Trophoblast cell (in vitro differentiated cells and primary cell): ENCODE data around the gene ADRM1.

Experiments used
- DNase-seq, 2 donors: peaks; one replicate each; pipeline ENCODE4 v3.0.0-alpha.2; 2016
- H2AFZ ChIP-seq: 2 replicates; pipeline ENCODE4 v1.6.1; 2013; ENCODE audit warnings: low read length, moderate library complexity, mild to moderate bottlenecking; ENCODE audit not compliant: insufficient read depth, poor library complexity
- H2AK5ac ChIP-seq: 2 replicates; pipeline ENCODE4 v1.6.1; 2013; ENCODE audit warnings: mild to moderate bottlenecking, low read length
- H2BK120ac ChIP-seq: 2 replicates; pipeline ENCODE4 v1.6.1; 2013; ENCODE audit warnings: low read length, mild to moderate bottlenecking, moderate library complexity; ENCODE audit not compliant: insufficient read depth, poor library complexity
- H2BK12ac ChIP-seq: 2 replicates; pipeline ENCODE4 v1.6.1; 2013; ENCODE audit warnings: mild to moderate bottlenecking, low read length, moderate library complexity
- H2BK5ac ChIP-seq: 2 replicates; pipeline ENCODE4 v1.6.1; 2013; ENCODE audit warnings: low read length, low read depth, moderate library complexity, mild to moderate bottlenecking; ENCODE audit not compliant: poor library complexity
- H3K14ac ChIP-seq: 2 replicates; pipeline ENCODE4 v1.6.1; 2013; ENCODE audit warnings: mild to moderate bottlenecking, low read length
- H3K18ac ChIP-seq: 2 replicates; pipeline ENCODE4 v1.6.1; 2013; ENCODE audit warnings: mild to moderate bottlenecking, low read length
- H3K23ac ChIP-seq: 2 replicates; pipeline ENCODE4 v1.6.1; 2013; ENCODE audit warnings: low read length
- H3K27ac ChIP-seq: 2 replicates; pipeline ENCODE4 v1.5.1; 2013; ENCODE audit warnings: low read depth, mild to moderate bottlenecking, inconsistent platforms, low read length, moderate library complexity
- H3K27me3 ChIP-seq: 2 replicates; pipeline ENCODE4 v1.6.1; 2013; ENCODE audit warnings: inconsistent platforms, mild to moderate bottlenecking, low read length, moderate library complexity; ENCODE audit not compliant: insufficient read depth
- H3K36me3 ChIP-seq, 2 experiments: 1 replicate in 1 of 2; 2 replicates in 1 of 2; pipeline ENCODE4 v1.6.1; 2013; ENCODE audit warnings: low read length in 2 of 2, mild to moderate bottlenecking in 2 of 2, moderate library complexity in 1 of 2; ENCODE audit not compliant: insufficient read depth in 2 of 2, control insufficient read depth in 1 of 2
- H3K4ac ChIP-seq: 2 replicates; pipeline ENCODE4 v1.6.1; 2013; ENCODE audit warnings: low read depth, mild to moderate bottlenecking, low read length, moderate library complexity
- H3K4me1 ChIP-seq, 2 experiments: 1 replicate in 1 of 2; 2 replicates in 1 of 2; pipeline ENCODE4 v1.6.1; 2013; ENCODE audit warnings: low read length in 2 of 2, mild to moderate bottlenecking in 2 of 2, moderate library complexity in 1 of 2; ENCODE audit not compliant: insufficient read depth in 2 of 2, control insufficient read depth in 1 of 2
- H3K4me2 ChIP-seq: 2 replicates; pipeline ENCODE4 v1.6.1; 2013; ENCODE audit warnings: inconsistent platforms, mild to moderate bottlenecking, low read length, moderate library complexity
- H3K4me3 ChIP-seq: 2 replicates; pipeline ENCODE4 v1.5.1; 2013; ENCODE audit warnings: mild to moderate bottlenecking, low read depth, low read length, inconsistent platforms
- H3K79me1 ChIP-seq: one replicate; pipeline ENCODE4 v1.6.1; 2013; ENCODE audit warnings: low read length
- H3K79me2 ChIP-seq: 2 replicates; pipeline ENCODE4 v1.6.1; 2013; ENCODE audit warnings: low read length, mild to moderate bottlenecking; ENCODE audit not compliant: control insufficient read depth, insufficient read depth, poor library complexity
- H3K9ac ChIP-seq: 2 replicates; pipeline ENCODE4 v1.6.1; 2013; ENCODE audit warnings: mild to moderate bottlenecking, low read length
- H3K9me3 ChIP-seq: 2 replicates; pipeline ENCODE4 v1.6.1; 2013; ENCODE audit warnings: low read depth, mild to moderate bottlenecking, control low read depth, inconsistent platforms, low read length; ENCODE audit not compliant: insufficient read depth
- H4K12ac ChIP-seq: 2 replicates; pipeline ENCODE4 v1.6.1; 2013; ENCODE audit warnings: low read depth, mild to moderate bottlenecking, low read length, moderate library complexity
- H4K8ac ChIP-seq: 2 replicates; pipeline ENCODE4 v1.6.1; 2013; ENCODE audit warnings: low read depth, mild to moderate bottlenecking, low read length, moderate library complexity
- H4K91ac ChIP-seq: one replicate; pipeline ENCODE4 v1.6.1; 2013; ENCODE audit warnings: low read depth, mild to moderate bottlenecking, low read length, moderate library complexity
- WGBS: extraction: QIAGEN DNeasy Blood & Tissue Kit; methylation state at CpG from one replicate; pipeline ENCODE4 v1.1.7; 2013; ENCODE audit warnings: missing lambda C conversion rate; ENCODE audit not compliant: insufficient read length, insufficient coverage; ENCODE audit errors: extremely low coverage; 5-methylcytosine and 5-hydroxymethylcytosine counted together

ADRM1 gene

DNA sequence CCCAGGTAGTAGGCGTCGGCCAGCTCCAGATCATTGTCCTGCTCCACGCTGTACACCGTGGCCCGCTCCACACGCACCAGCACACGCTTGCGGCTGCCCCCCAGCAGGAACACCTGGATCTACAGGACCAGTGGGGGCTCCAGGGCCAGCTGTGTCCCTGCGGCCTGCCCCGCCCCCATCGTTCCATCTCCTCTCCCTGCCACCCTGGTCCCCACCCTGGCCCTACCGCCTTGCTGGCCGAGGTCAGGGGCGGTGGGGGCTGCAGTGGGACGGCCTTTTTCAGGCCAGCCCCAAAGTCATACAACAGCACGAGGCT lies 9.8 kb downstream of the ADRM1 start:
- Histone ChIP-seq H3K4me2 (no peak overlapping the region), H2AK5ac (no peak overlapping the region), H3K9me3 (peaks cover 7% of the 10 kb centered on the region), H3K4me3 (peak overlapping the region; percentile 10), H2AFZ (no peak overlapping the region), H4K91ac (no peak overlapping the region), H3K4ac (no peak overlapping the region), H3K14ac (no peak overlapping the region), H3K36me3 (peaks cover 97 to 98% of the 10 kb centered on the region in 2 experiments), H3K18ac (no peak overlapping the region), H4K8ac (no peak overlapping the region), H2BK12ac (no peak overlapping the region), H3K27me3 (no peaks in the 10 kb centered on the region), H4K12ac (no peak overlapping the region), H3K79me1 (no peaks in the 10 kb centered on the region), H3K79me2 (no peaks in the 10 kb centered on the region), H2BK120ac (no peak overlapping the region), H3K4me1 (no peaks in the 10 kb centered on the region), H3K27ac (no peak overlapping the region), H2BK5ac (no peak overlapping the region), H3K9ac (no peak overlapping the region), H3K23ac (no peak overlapping the region)
- no peak for DNase-seq
- no CpG with 5 or more reads among the region's 16 CpGs for WGBS

- Histone ChIP-seq H3K4me2 (no peak overlapping the region), H3K4me1 (no peaks in the 10 kb centered on the region), H3K79me2 (no peaks in the 10 kb centered on the region), H4K91ac (no peak overlapping the region), H3K14ac (no peak overlapping the region), H3K79me1 (no peaks in the 10 kb centered on the region), H3K36me3 (peaks cover 93 to 94% of the 10 kb centered on the region in 2 experiments), H2BK12ac (no peak overlapping the region), H3K18ac (no peak overlapping the region), H3K9me3 (peaks cover 7% of the 10 kb centered on the region), H4K8ac (no peak overlapping the region), H2AFZ (no peak overlapping the region), H3K9ac (no peak overlapping the region), H4K12ac (no peak overlapping the region), H2BK5ac (no peak overlapping the region), H2AK5ac (no peak overlapping the region), H3K23ac (no peak overlapping the region), H3K27me3 (no peaks in the 10 kb centered on the region), H3K4me3 (peak overlapping the region; percentile 10), H3K4ac (no peak overlapping the region), H2BK120ac (no peak overlapping the region), H3K27ac (no peak overlapping the region)
- no CpG with 5 or more reads among the region's 26 CpGs for WGBS
- DNase-seq, result no peak
These were observed 10.2 kb downstream of the ADRM1 start for GRCh38 chr20:62313021-62313420.

GRCh38 chr20:62313460-62314338 lies 10.9 kb downstream of the ADRM1 start:
- Histone ChIP-seq H3K4me2 (no peak overlapping the region), H2BK120ac (no peak overlapping the region), H3K4me1 (no peaks in the 10 kb centered on the region), H3K4ac (no peak overlapping the region), H2BK12ac (no peak overlapping the region), H4K8ac (no peak overlapping the region), H2AFZ (no peak overlapping the region), H3K9me3 (peaks cover 7% of the 10 kb centered on the region), H3K79me2 (no peaks in the 10 kb centered on the region), H4K12ac (no peak overlapping the region), H3K36me3 (peaks cover 91% of the 10 kb centered on the region in 2 experiments), H3K27ac (no peak overlapping the region), H3K9ac (no peak overlapping the region), H3K23ac (no peak overlapping the region), H2AK5ac (no peak overlapping the region), H3K4me3 (no peak overlapping the region), H3K18ac (no peak overlapping the region), H3K27me3 (no peaks in the 10 kb centered on the region), H3K14ac (no peak overlapping the region), H4K91ac (no peak overlapping the region), H2BK5ac (no peak overlapping the region), H3K79me1 (no peaks in the 10 kb centered on the region)
- no peak for DNase-seq
- no CpG with 5 or more reads among the region's 55 CpGs for WGBS

DNA sequence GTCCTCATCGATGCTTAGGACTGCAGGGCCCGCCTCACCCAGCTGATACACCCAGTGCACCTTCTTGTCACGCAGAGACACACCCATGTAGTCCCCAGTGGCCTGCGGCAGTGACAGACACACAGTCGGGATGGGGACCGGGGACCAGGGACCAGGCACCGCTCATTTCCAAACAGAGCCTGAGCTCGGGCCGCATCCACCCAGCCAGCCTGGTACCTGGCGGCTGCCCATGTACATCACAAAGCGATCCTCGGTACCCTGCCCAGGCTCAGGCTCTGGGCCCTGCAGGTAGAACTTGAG lies 11.5 kb downstream of the ADRM1 start:
- Histone ChIP-seq H2AFZ (no peak overlapping the region), H3K9ac (no peak overlapping the region), H4K91ac (no peak overlapping the region), H3K4me3 (no peak overlapping the region), H3K4me2 (no peak overlapping the region), H3K4me1 (no peaks in the 10 kb centered on the region), H3K23ac (no peak overlapping the region), H3K36me3 (peaks cover 92% of the 10 kb centered on the region in 2 experiments), H4K8ac (no peak overlapping the region), H3K9me3 (peaks cover 7% of the 10 kb centered on the region), H2BK120ac (no peak overlapping the region), H2AK5ac (no peak overlapping the region), H3K14ac (no peak overlapping the region), H3K27me3 (no peaks in the 10 kb centered on the region), H3K18ac (no peak overlapping the region), H3K79me2 (no peaks in the 10 kb centered on the region), H3K27ac (no peak overlapping the region), H3K79me1 (no peaks in the 10 kb centered on the region), H4K12ac (no peak overlapping the region), H2BK12ac (no peak overlapping the region), H3K4ac (no peak overlapping the region), H2BK5ac (no peak overlapping the region)
- DNase-seq, result no peak
- no CpG with 5 or more reads among the region's 12 CpGs for WGBS
